ENCODE measurements around the gene PAPOLB.
"Not testable (repeated sequence)": the region's sequence is repeated elsewhere in the genome, so short reads cannot be mapped to it uniquely, and the experiment has no call there.

GRCh38 chr7:4893188-4893587 is 31.4 kb upstream of the PAPOLB start:
- not testable (repeated sequence) for TF ChIP-seq CTCF (conservative IDR thresholded peaks at IDR 0.05); ZFX (IDR thresholded peaks at IDR 0.05)

All from C4-2B (cell line).